ENCODE data around the gene NTM.

Gene NTM

GRCh38 chr11:132205496-132205895 is 835.1 kb downstream of the NTM start:
- no peak for DNase-seq

- DNase-seq, result no peak
Observed at GRCh38 chr11:132206993-132207392, 836.6 kb downstream of the NTM start.

- no peak for DNase-seq
Observed at GRCh38 chr11:132208477-132209055, 838.2 kb downstream of the NTM start.

GRCh38 chr11:132211479-132211878 is 841.1 kb downstream of the NTM start:
- DNase-seq, result no peak

- no peak for DNase-seq
Observed at GRCh38 chr11:132217856-132218255, 847.4 kb downstream of the NTM start.

GRCh38 chr11:132220474-132220873 is 850.1 kb downstream of the NTM start:
- DNase-seq, result no peak

- no peak for DNase-seq
Observed at GRCh38 chr11:132222345-132222744, 851.9 kb downstream of the NTM start.

GRCh38 chr11:132226522-132226921 is 856.1 kb downstream of the NTM start:
- DNase-seq, result no peak

GRCh38 chr11:132228746-132229325 is 858.4 kb downstream of the NTM start:
- DNase-seq, result no peak

GRCh38 chr11:132231656-132232347 is 861.4 kb downstream of the NTM start:
- no peak for DNase-seq

- no peak for DNase-seq
Observed at GRCh38 chr11:132234878-132235277, 864.5 kb downstream of the NTM start.

- DNase-seq, result no peak
Observed at GRCh38 chr11:132237781-132238180, 867.4 kb downstream of the NTM start.

GRCh38 chr11:132238331-132238866 is 868.0 kb downstream of the NTM start:
- DNase-seq, result no peak

GRCh38 chr11:132240374-132240773 is 870.0 kb downstream of the NTM start:
- DNase-seq, result no peak

- DNase-seq, result no peak
Observed at GRCh38 chr11:132242632-132243031, 872.2 kb downstream of the NTM start.

- no peak for DNase-seq
Observed at GRCh38 chr11:132244846-132245245, 874.4 kb downstream of the NTM start.

- no peak for DNase-seq
Observed at GRCh38 chr11:132245403-132246385, 875.3 kb downstream of the NTM start.

- DNase-seq, result no peak
Observed at GRCh38 chr11:132248580-132248979, 878.2 kb downstream of the NTM start.

GRCh38 chr11:132249256-132249655 is 878.8 kb downstream of the NTM start:
- DNase-seq, result no peak

- DNase-seq, result no peak
Observed at GRCh38 chr11:132251061-132251460, 880.6 kb downstream of the NTM start.

GRCh38 chr11:132253469-132254264 is 883.3 kb downstream of the NTM start:
- no peak for DNase-seq

- DNase-seq, result no peak
Observed at GRCh38 chr11:132254906-132255305, 884.5 kb downstream of the NTM start.

Data from NCI-H1436 treated with DMSO at 0.1 percent for 48 hours (cell line).